OCI-LY3 (cell line): ENCODE data around the gene ATP6V0C.

Experiments used
- H2AFZ ChIP-seq: fragments of 200-600, 300-600 bp; shearing (Covaris generic); 2 replicates; pipeline ENCODE4 v1.6.0; 2014; ENCODE audit warnings: antibody characterized with exemption, low read depth, low read length
- H3K27ac ChIP-seq: fragments of 200-600, 300-600 bp; sonication (generic); 2 replicates; pipeline ENCODE4 v1.5.1; 2014; ENCODE audit warnings: mild to moderate bottlenecking, low read length, moderate library complexity, mixed read lengths
- H3K27me3 ChIP-seq: fragments of 200-600, 300-600 bp; sonication (generic); 2 replicates; pipeline ENCODE4 v1.6.1; 2014; ENCODE audit warnings: low read depth, low read length, mixed read lengths
- H3K36me3 ChIP-seq: fragments of 200-600, 300-600 bp; sonication (generic); replicated peaks from 2 replicates; pipeline ENCODE3; 2014; ENCODE audit warnings: low read depth, low read length, mixed read lengths
- H3K4me1 ChIP-seq: fragments of 300-600, 200-600 bp; sonication (generic); 2 replicates; pipeline ENCODE4 v1.6.1; 2014; ENCODE audit warnings: low read length, mixed read lengths
- H3K4me2 ChIP-seq: fragments of 200-600, 300-600 bp; sonication (generic); 2 replicates; pipeline ENCODE4 v1.6.1; 2014; ENCODE audit warnings: low read length, mixed read lengths
- H3K4me3 ChIP-seq: fragments of 300-600, 200-600 bp; sonication (generic); 2 replicates; pipeline ENCODE4 v1.5.1; 2014; ENCODE audit warnings: antibody characterized with exemption, mild to moderate bottlenecking, low read length, moderate library complexity
- H3K79me2 ChIP-seq: fragments of 300-600, 200-600 bp; shearing (Covaris generic); 2 replicates; pipeline ENCODE4 v1.6.1; 2014; ENCODE audit warnings: mild to moderate bottlenecking, low read length, mixed read lengths
- H3K9ac ChIP-seq: fragments of 300-600, 200-600 bp; shearing (Covaris generic); 2 replicates; pipeline ENCODE4 v1.6.0; 2014; ENCODE audit warnings: mild to moderate bottlenecking, low read length, moderate library complexity
- H3K9me3 ChIP-seq: fragments of 200-600, 300-600 bp; shearing (Covaris generic); 2 replicates; pipeline ENCODE4 v1.6.1; 2014; ENCODE audit warnings: low read length, mixed read lengths; ENCODE audit not compliant: insufficient read depth
- H4K20me1 ChIP-seq: fragments of 200-600, 300-600 bp; sonication (generic); 2 replicates; pipeline ENCODE4 v1.6.1; 2016; ENCODE audit warnings: low read length, mixed read lengths; ENCODE audit not compliant: insufficient read depth
- EZH2phosphoT487 ChIP-seq: fragments of 200-600 bp; shearing (Covaris generic); IDR thresholded peaks from 2 replicates; pipeline ENCODE4 v1.6.1; 2018; ENCODE audit warnings: antibody characterized with exemption, mixed run types, low read depth
- TF ChIP-seq, protein P1 (sequence below): fragments of 200-600, 300-600 bp; sonication (generic); IDR thresholded peaks from 2 replicates; pipeline ENCODE4 v1.5.1; 2014; ENCODE audit warnings: antibody characterized with exemption, low read length, low read depth

The ATP6V0C gene

DNA sequence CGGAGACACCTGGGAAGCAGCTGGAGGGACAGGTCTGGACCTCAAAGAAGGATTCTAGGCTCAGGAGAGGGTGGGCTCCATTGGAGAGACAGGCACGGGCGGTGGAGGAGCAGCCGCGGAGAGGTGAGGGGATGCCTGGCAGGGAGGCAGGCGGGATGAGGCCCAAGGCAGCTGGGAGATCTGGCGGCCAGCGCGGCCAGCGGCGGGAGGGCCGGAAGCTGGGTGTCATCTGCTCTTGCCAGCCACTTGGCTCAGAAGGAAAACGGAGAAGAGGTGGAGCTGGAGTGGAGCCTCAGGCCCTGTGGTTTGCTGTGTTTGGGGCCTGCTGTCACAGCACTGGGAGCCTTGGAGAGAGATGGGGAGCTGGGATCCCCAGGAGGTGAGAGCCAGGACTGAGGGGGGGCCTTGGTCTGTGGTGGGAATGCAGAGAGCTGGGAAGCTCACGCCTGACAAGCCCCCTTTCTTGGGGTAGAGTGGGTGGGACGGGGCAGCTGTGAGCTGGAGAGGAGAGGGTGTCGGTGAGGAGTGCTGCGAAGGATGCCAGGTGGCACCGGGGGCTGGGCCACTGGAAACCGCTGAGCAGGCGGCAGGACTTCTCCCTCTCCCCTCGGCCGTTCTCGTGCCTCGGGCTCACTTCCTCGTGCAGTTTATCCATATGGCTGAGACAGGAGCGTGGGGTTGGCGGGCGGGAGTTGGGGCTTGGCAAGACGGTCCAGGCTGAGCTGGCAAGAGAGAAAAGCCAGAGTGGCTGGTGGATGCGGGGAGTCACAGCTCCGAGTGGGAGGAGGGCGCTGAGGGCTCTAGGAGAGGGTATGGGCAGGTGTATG, 30.8 kb upstream of the ATP6V0C start:
- Histone ChIP-seq H3K27ac (no peak overlapping the region), H3K4me2 (no peak overlapping the region), H3K9me3 (no peaks in the 10 kb centered on the region), H3K9ac (no peak overlapping the region), H3K4me1 (peaks cover 15% of the 10 kb centered on the region), H3K27me3 (no peaks in the 10 kb centered on the region), H3K79me2 (0 out of 2 replicates have a peak, but pooled peaks cover 2% of the 10 kb centered on the region), H4K20me1 (no peaks in the 10 kb centered on the region), H3K4me3 (no peak overlapping the region), H2AFZ (no peak overlapping the region), H3K36me3 (no peaks in the 10 kb centered on the region)
- TF ChIP-seq EZH2phosphoT487 = no peak
- TF ChIP-seq, protein P1, sequence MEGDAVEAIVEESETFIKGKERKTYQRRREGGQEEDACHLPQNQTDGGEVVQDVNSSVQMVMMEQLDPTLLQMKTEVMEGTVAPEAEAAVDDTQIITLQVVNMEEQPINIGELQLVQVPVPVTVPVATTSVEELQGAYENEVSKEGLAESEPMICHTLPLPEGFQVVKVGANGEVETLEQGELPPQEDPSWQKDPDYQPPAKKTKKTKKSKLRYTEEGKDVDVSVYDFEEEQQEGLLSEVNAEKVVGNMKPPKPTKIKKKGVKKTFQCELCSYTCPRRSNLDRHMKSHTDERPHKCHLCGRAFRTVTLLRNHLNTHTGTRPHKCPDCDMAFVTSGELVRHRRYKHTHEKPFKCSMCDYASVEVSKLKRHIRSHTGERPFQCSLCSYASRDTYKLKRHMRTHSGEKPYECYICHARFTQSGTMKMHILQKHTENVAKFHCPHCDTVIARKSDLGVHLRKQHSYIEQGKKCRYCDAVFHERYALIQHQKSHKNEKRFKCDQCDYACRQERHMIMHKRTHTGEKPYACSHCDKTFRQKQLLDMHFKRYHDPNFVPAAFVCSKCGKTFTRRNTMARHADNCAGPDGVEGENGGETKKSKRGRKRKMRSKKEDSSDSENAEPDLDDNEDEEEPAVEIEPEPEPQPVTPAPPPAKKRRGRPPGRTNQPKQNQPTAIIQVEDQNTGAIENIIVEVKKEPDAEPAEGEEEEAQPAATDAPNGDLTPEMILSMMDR = no peak

GRCh38 chr16:2483939-2484897, 29.5 kb upstream of the ATP6V0C start:
- Histone ChIP-seq H3K27ac (no peak overlapping the region), H2AFZ (no peak overlapping the region), H4K20me1 (no peaks in the 10 kb centered on the region), H3K9ac (no peak overlapping the region), H3K36me3 (no peaks in the 10 kb centered on the region), H3K79me2 (0 out of 2 replicates have a peak, but pooled peaks cover 5% of the 10 kb centered on the region), H3K4me1 (peaks cover 20% of the 10 kb centered on the region), H3K9me3 (no peaks in the 10 kb centered on the region), H3K27me3 (no peaks in the 10 kb centered on the region), H3K4me3 (no peak overlapping the region), H3K4me2 (no peak overlapping the region)
- TF ChIP-seq, protein P1 = no peak
- TF ChIP-seq EZH2phosphoT487 = no peak

DNA sequence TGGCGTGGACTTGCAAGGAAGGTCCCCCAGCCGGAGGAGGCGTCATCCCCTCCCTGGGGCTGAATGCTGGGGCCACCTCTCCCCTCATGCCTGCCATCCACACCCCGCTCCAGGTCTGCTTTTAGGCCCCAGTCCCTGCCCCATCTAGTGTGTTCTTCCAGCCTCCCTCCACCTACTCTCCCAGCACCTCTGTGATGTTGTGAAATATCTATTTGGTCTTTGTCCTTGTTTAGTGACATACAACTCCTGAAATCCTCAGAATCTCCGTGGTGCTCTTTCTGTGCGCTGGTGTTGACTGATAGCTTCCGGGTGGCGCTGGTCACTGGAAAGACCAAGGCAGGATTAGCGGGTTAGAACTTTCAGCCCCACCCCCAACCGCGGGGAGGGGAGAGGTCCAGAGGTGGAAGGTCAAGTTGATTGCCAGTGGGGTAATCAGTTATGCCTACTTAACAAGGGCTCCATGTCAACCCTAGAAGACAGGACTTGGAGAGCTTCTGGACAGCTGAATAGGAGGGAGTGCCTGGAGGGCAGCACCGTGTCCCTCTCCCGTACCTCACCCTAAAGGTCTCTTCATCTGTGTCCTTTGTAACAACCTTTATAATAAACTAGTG, 28.7 kb upstream of the ATP6V0C start:
- Histone ChIP-seq H2AFZ (no peak overlapping the region), H3K9me3 (no peaks in the 10 kb centered on the region), H3K4me1 (peaks cover 20% of the 10 kb centered on the region), H4K20me1 (no peaks in the 10 kb centered on the region), H3K4me2 (no peak overlapping the region), H3K4me3 (no peak overlapping the region), H3K27me3 (no peaks in the 10 kb centered on the region), H3K79me2 (0 out of 2 replicates have a peak, but pooled peaks cover 5% of the 10 kb centered on the region), H3K9ac (no peak overlapping the region), H3K27ac (no peak overlapping the region), H3K36me3 (no peaks in the 10 kb centered on the region)
- TF ChIP-seq, protein P1 = no peak
- TF ChIP-seq EZH2phosphoT487 = no peak
